GM10847 (cell line): ENCODE measurements around the gene CARD11.

ENCODE experiments used
- POLR2A ChIP-seq: IDR thresholded peaks from 2 replicates; pipeline ENCODE4 v1.6.1; 2011; ENCODE audit not compliant: insufficient read length; ENCODE audit errors: extremely low read depth

The CARD11 gene

GRCh38 chr7:2905500-2905899 is 138.2 kb downstream of the CARD11 start:
- no peak for TF ChIP-seq POLR2A

- no peak for TF ChIP-seq POLR2A
Observed at GRCh38 chr7:2905027-2905426, 138.6 kb downstream of the CARD11 start.

- TF ChIP-seq POLR2A = no peak
Observed at GRCh38 chr7:2904202-2904601, 139.5 kb downstream of the CARD11 start.

GRCh38 chr7:2903682-2904162 is 139.9 kb downstream of the CARD11 start:
- TF ChIP-seq POLR2A = no peak

DNA sequence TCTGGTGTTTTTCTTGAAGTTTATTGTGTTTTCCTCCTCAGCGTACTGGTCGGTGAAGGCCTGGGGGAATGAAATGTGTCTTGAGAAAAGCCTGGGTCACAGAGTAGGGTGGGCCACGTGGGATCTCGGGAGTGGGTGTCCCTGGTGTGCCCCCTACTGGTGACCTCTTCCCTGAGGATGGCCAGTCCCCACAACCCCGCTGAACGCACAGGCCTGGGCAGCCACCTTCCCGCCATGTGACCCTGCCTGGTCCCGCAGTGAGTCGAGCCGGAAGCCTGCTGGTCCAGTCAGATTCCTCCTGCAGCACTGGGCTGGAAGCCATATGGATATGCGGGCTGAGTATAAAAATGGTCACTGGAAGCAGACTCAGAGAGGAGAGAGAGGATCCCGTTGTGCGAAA is 146.6 kb downstream of the CARD11 start:
- TF ChIP-seq POLR2A = no peak

DNA sequence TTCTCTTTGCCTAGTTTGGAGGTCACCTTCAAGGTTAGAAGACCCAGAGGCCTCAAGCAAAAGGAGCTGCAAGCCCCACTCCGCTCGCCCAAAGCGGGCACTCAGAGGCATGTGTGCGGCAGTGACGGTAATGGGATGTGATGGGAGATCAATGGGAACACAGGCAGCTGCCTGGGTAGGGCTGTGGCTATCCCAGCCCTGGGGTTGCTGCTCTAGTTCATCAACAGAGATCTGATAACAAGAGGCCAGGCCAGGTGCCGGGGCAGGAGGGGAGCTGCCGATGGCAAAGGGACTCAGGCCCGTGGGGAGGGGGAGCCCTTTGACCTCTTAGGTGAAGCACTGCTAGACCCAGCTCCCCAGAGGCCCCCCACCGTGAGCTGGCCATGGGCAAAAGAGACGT is 147.5 kb downstream of the CARD11 start:
- no peak for TF ChIP-seq POLR2A

DNA sequence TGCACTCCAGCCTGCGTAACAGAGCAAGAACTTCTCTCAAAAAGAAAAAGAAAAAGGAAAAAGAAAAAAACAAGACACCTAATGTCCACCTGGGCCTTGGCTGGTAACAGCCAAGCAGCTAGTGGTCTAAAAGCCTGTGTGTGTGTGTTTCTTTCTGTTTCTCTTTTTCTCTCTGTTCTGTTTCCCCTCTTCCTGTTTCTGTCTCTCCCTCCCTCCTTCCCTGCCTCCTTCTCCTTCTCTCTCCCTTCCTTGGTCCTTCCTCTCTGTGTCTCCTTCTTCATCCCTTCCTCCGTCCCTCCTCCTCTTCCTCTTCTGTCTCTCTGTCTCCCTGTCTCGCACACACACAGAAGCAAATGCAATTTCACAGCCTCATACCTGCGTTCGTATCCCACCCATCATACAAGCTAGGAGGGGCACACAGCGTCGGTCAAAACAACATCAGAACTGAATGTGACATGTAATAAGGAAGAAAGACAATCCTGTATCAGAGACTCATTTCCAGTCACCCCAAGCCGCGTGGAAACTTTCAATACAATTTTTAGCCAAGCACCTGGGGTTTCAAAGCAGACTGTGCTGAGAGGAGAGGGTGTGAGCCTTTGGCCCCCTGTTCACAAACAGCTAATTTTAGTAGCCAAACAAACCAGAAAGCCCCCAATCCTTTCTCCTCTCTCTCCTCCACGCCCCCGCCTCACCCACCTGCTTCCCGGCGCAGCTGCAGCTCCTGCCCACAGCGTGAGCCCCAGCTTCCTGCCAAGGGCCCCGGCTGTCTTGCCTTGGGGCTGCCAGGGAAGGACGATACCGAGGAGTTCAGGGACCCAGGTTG is 149.3 kb downstream of the CARD11 start:
- peak; percentile 11 for TF ChIP-seq POLR2A

- no peak for TF ChIP-seq POLR2A
Observed at GRCh38 chr7:2893411-2893861, 150.2 kb downstream of the CARD11 start.

GRCh38 chr7:2892549-2892948 is 151.1 kb downstream of the CARD11 start:
- TF ChIP-seq POLR2A = no peak

DNA sequence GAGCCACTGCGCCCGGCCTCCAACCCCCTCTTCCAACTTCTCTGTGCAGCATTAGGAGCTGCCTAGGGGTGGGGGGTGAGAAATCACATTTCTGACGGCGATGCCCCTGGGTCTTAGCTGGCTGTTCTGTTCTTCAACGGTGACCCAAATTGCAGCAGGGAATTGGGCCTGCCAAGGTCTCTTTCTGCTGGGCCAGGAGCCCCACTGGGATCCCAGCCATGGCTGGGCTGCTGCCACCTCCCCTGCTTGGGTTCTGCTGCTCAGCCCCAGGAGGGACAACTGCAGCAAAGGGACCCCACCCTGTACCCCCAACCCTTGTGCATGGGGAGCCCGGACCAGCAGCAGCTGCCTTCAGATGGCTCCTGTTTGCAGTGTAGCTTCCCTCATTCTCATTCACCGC is 155.9 kb downstream of the CARD11 start:
- no peak for TF ChIP-seq POLR2A

DNA sequence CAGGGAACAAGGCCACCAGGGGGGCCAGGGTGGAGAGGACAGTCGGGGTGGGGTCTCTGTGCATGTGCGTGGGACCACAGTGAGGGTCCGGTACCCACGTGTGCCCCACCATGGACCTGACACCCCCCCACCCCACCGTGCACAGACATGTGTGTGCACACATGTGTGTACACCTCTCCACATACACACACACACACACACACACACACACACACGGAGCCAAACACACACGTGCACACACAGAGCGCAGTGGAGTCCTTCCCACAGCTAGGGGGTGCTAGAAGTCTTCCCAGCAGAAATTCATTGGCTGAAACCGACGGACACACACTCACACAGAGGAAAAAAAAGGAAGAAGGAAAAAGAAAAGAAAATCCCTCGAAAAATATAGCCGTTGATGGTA is 156.8 kb downstream of the CARD11 start:
- no peak for TF ChIP-seq POLR2A

DNA sequence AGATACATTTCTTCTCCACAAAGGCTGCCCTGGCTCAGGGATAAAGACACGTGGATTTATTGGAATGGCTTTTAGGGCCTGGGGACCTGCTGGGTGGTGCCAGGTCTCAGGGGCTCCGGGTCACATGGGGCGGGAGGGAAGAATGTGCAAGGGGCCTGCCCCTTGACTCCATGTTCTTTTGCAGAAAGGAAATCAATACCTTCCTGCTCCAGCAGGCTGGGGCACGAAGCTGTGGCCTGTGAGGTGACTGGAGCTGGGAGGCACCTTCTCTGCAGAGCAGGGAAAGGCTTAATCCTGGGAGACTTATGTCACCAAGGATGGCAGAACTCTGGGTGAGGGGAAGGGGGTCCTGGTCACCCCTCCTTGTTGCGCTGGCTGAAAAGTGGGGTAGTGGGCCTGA is 157.3 kb downstream of the CARD11 start:
- no peak for TF ChIP-seq POLR2A

DNA sequence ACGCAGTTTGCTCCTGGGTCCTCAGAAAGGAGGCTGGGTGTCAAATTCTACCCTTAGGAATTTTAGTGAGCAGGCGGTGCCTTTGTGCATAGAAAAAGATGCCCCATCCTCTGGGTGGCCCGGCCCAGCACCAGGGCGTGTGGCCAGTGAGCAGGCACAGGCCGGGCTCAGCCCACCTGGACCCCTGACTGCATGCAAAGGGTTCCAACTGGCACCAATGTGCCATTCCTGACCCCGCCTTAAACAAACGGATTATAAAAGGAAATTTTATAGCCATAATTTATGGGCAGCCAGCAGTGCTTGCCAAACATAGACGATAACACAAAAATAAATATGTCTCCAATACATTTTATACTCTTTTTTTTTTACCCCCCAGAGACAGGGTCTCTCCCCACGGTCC is 159.5 kb downstream of the CARD11 start:
- no peak for TF ChIP-seq POLR2A

- TF ChIP-seq POLR2A = no peak
Observed at GRCh38 chr7:2883101-2883500, 160.6 kb downstream of the CARD11 start.

GRCh38 chr7:2882111-2882510 is 161.6 kb downstream of the CARD11 start:
- no peak for TF ChIP-seq POLR2A

DNA sequence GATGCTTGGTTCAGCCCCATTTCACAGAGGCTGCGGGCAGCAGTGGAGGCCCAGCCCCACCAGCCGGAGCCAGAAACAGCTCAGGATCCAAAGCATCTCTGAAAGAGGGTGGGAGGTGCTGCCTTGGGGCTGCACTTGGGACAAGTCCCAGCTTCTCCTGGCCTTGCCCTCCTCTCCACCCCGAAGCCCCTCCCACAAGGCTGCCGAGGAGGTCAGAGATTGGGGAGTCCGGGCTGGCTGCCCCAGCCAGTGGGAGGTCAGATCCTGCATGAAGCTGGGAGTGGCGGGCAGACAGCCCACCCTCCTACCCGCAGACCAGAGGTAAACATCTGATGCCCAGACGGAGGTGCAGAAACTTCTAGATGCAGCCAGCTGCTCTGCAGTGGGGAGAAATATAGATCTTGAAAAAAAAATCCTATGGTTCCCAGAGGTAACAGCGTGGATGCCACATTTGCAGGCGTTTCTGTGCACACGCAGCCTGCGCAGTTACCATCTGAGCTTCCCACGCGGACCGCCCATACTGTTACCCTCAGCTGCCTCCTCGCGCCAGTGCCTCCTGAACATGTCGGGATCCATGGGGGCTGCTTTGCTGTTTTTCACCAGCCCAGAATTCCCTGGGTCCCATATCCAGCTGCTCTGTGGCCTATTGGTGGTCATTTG is 162.7 kb downstream of the CARD11 start:
- TF ChIP-seq POLR2A = no peak

GRCh38 chr7:2880051-2880450 is 163.6 kb downstream of the CARD11 start:
- no peak for TF ChIP-seq POLR2A

GRCh38 chr7:2879354-2879753 is 164.3 kb downstream of the CARD11 start:
- TF ChIP-seq POLR2A = no peak
